ENCODE measurements around the gene MYEOV.
A peak's percentile ranks its signal among the peaks of the same experiment; 100 is the strongest.

MYEOV gene

GRCh38 chr11:69316956-69317355 lies 23.0 kb downstream of the MYEOV start:
- H3K27ac ChIP-seq: no peak overlapping the region
- DNase-seq (ENCODE audit: low spot score): no peak
- no peak for TF ChIP-seq CTCF (conservative IDR thresholded peaks at IDR 0.05; ENCODE audit: low read depth)
- ChIA-PET CTCF (no interaction called here), POLR2A (ENCODE audit: low non-redundant PET) (no interaction called here)

- TF ChIP-seq CTCF (conservative IDR thresholded peaks at IDR 0.05; ENCODE audit: low read depth): no peak
- no peak overlapping the region for H3K27ac ChIP-seq
- no peak for DNase-seq (ENCODE audit: low spot score)
- ChIA-PET POLR2A (ENCODE audit: low non-redundant PET) (no interaction called here), CTCF (no interaction called here)
Measured at GRCh38 chr11:69317401-69318092, 23.6 kb downstream of the MYEOV start.

- H3K27ac ChIP-seq: no peak overlapping the region
- ChIA-PET POLR2A (ENCODE audit: low non-redundant PET) (no interaction called here), CTCF (no interaction called here)
- no peak for DNase-seq (ENCODE audit: low spot score)
- TF ChIP-seq CTCF (conservative IDR thresholded peaks at IDR 0.05; ENCODE audit: low read depth): no peak
Measured at GRCh38 chr11:69318093-69318420, 24.1 kb downstream of the MYEOV start.

DNA sequence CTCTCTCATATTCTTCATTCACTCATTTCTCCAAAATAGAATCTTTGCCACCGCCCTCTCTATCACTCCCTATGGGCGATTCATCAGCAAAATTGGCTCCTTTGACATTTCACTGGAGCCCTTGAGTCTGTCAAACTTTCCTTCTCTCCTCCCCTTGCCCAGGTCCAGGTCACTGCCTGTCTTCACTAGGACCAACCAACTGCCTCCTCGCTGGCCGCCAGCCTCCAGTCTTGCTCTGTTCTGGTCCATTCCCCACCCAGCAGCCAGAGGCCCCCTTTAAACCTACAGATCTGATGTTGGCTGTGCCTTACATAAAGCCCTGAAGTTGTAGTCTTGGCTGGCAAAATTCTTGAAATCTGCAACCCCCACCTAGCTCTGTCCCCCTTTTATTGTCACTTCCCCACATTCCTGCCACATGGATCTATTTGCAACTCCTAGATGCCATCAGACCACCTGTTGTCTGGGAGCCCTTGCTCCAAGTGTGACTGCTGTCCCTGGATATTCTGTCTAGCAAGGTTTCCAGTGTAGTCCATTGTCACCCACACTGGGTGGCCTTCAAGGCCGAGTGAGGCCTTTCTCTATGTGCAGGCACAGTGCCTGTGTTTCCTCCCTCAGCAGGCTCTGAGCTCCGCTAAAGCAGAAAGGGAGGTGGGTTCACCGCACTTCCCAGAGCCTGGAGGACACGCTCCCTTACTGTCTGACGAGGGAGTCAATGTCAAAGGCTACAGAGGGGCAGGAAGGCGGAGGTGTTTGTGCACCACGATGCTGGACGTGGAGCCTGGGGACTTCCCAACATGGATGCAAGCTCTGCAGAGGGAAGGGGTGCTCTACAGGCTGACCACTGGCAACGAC lies 25.5 kb downstream of the MYEOV start:
- DNase-seq (ENCODE audit: low spot score): no peak
- ChIA-PET POLR2A (ENCODE audit: low non-redundant PET) (no interaction called here), CTCF (no interaction called here)
- no peak overlapping the region for H3K27ac ChIP-seq
- no peak for TF ChIP-seq CTCF (conservative IDR thresholded peaks at IDR 0.05; ENCODE audit: low read depth)

GRCh38 chr11:69320326-69320725 lies 26.4 kb downstream of the MYEOV start:
- CTCF ChIA-PET: no interaction called here
- no peak for TF ChIP-seq CTCF (conservative IDR thresholded peaks at IDR 0.05; ENCODE audit: low read depth)
- no peak overlapping the region for H3K27ac ChIP-seq
- POLR2A ChIA-PET (ENCODE audit: low non-redundant PET): no interaction called here
- no peak for DNase-seq (ENCODE audit: low spot score)

DNA sequence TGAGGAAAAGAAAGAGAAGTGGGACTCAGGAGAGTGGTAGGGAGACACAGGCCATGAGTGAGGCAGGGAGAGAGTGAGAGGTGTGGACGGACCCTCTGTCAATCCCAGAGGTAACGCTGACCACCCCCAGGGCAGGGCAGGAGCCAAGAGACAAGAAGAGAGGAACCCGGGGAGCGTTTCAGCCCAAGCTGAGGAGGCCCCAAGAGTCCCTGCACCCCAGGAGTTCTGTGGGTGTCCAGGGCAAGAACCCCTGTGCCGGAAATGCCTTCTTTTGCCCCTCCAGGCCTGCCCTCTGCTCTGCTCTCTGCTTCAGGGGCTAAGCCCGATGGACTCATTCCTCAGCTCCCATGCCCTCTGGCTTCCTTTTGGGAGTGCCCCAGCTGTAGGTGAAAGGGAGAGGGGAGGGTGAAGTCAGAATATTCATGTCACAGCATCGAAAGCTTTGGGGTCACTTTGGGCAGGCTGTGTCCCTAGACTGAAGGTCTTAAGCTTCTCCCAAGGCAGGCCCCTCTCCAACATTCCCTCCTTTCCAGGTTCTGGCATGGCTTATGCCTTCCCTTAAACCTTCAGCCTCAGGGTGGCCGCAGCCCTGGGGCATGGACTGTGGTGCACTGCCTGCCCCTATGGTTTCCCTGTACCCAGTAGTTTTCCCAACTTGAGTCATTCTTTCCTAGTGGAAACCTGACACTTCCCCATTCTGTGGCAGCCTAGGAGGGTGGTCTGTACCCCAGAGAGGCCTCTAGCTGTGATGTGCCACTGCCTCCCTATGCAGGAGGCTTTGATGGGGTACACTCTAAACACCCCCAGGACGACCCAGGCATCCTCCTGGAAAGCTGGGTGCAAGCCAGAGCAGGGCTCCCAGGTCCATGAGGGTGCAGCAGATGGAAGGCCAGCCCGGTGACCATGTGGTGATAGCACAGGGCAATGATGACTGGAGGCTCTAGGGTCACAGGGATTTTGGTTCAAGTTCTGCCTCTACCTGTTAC lies 27.1 kb downstream of the MYEOV start:
- peak overlapping the region; percentile 45; the same call in 1 of the 2 replicates for H3K27ac ChIP-seq
- ChIA-PET CTCF (no interaction called here), POLR2A (ENCODE audit: low non-redundant PET) (no interaction called here)
- no peak for TF ChIP-seq CTCF (conservative IDR thresholded peaks at IDR 0.05; ENCODE audit: low read depth)
- DNase-seq (ENCODE audit: low spot score): no peak

All from RWPE1 (cell line).